ENCODE results near the gene SMG5.
"Not testable (repeated sequence)": the region's sequence is repeated elsewhere in the genome, so short reads cannot be mapped to it uniquely, and the experiment has no call there.

SMG5 gene

GRCh38 chr1:156282479-156283222, at the start of gene SMG5:
SMG5 (minus strand) TSS chr1:156282825; CDS start chr1:156282680, 145 bp downstream.
- H3K36me3 ChIP-seq (ENCODE audit: insufficient read depth, low read length): peaks cover 11% of the 10 kb centered on the region
- no peaks in the 10 kb centered on the region for H3K9me3 ChIP-seq (ENCODE audit: control insufficient read depth, insufficient read depth, low read length)
- H3K9ac ChIP-seq (ENCODE audit: low read depth, low read length): peak within 1 kb of the TSS; percentile 56
- peaks cover 8% of the 10 kb centered on the region; the same call in 1 of the 2 replicates for H3K4me1 ChIP-seq (ENCODE audit: insufficient read depth, low read length)

- H3K36me3 ChIP-seq (ENCODE audit: insufficient read depth, low read length): peaks cover 46% of the 10 kb centered on the region
- not testable (repeated sequence) for H3K9me3 ChIP-seq (ENCODE audit: control insufficient read depth, insufficient read depth, low read length); H3K4me1 ChIP-seq (ENCODE audit: insufficient read depth, low read length)
Observed at GRCh38 chr1:156323179-156323578, 40.6 kb upstream of the SMG5 start.

GRCh38 chr1:156320560-156320959, 37.9 kb upstream of the SMG5 start:
- Histone ChIP-seq H3K9me3 (ENCODE audit: control insufficient read depth, insufficient read depth, low read length) (no peaks in the 10 kb centered on the region), H3K9ac (ENCODE audit: low read depth, low read length) (no peak overlapping the region), H3K36me3 (ENCODE audit: insufficient read depth, low read length) (peaks cover 65% of the 10 kb centered on the region), H3K4me1 (ENCODE audit: insufficient read depth, low read length) (no peaks in the 10 kb centered on the region)

More at GRCh38 chr1:156323179-156323578, 40.6 kb upstream of the SMG5 start:
- not testable (repeated sequence) for H3K9ac ChIP-seq (ENCODE audit: low read depth, low read length)

- H3K4me1 ChIP-seq (ENCODE audit: insufficient read depth, low read length): no peaks in the 10 kb centered on the region
- no peak overlapping the region for H3K9ac ChIP-seq (ENCODE audit: low read depth, low read length)
- peaks cover 62% of the 10 kb centered on the region for H3K36me3 ChIP-seq (ENCODE audit: insufficient read depth, low read length)
- no peaks in the 10 kb centered on the region for H3K9me3 ChIP-seq (ENCODE audit: control insufficient read depth, insufficient read depth, low read length)
Observed at GRCh38 chr1:156319664-156320063, 37.0 kb upstream of the SMG5 start.

GRCh38 chr1:156316909-156317308, 34.3 kb upstream of the SMG5 start:
- Histone ChIP-seq H3K9ac (ENCODE audit: low read depth, low read length) (no peak overlapping the region), H3K9me3 (ENCODE audit: control insufficient read depth, insufficient read depth, low read length) (no peaks in the 10 kb centered on the region), H3K36me3 (ENCODE audit: insufficient read depth, low read length) (peaks cover 68% of the 10 kb centered on the region), H3K4me1 (ENCODE audit: insufficient read depth, low read length) (no peaks in the 10 kb centered on the region)

- Histone ChIP-seq H3K4me1 (ENCODE audit: insufficient read depth, low read length) (no peaks in the 10 kb centered on the region), H3K36me3 (ENCODE audit: insufficient read depth, low read length) (peaks cover 55% of the 10 kb centered on the region), H3K9ac (ENCODE audit: low read depth, low read length) (no peak overlapping the region)
Observed at GRCh38 chr1:156310962-156311361, 28.3 kb upstream of the SMG5 start.

GRCh38 chr1:156308078-156308477, 25.5 kb upstream of the SMG5 start:
- Histone ChIP-seq H3K4me1 (ENCODE audit: insufficient read depth, low read length) (no peaks in the 10 kb centered on the region), H3K9ac (ENCODE audit: low read depth, low read length) (no peak overlapping the region), H3K36me3 (ENCODE audit: insufficient read depth, low read length) (peaks cover 41% of the 10 kb centered on the region), H3K9me3 (ENCODE audit: control insufficient read depth, insufficient read depth, low read length) (no peaks in the 10 kb centered on the region)

More at GRCh38 chr1:156310962-156311361, 28.3 kb upstream of the SMG5 start:
- no peaks in the 10 kb centered on the region for H3K9me3 ChIP-seq (ENCODE audit: control insufficient read depth, insufficient read depth, low read length)

- Histone ChIP-seq H3K36me3 (ENCODE audit: insufficient read depth, low read length) (peaks cover 24% of the 10 kb centered on the region), H3K4me1 (ENCODE audit: insufficient read depth, low read length) (no peaks in the 10 kb centered on the region), H3K9ac (ENCODE audit: low read depth, low read length) (no peak overlapping the region), H3K9me3 (ENCODE audit: control insufficient read depth, insufficient read depth, low read length) (no peaks in the 10 kb centered on the region)
Observed at GRCh38 chr1:156305215-156305614, 22.6 kb upstream of the SMG5 start.

GRCh38 chr1:156303241-156303640, 20.6 kb upstream of the SMG5 start:
- Histone ChIP-seq H3K9ac (ENCODE audit: low read depth, low read length) (no peak overlapping the region), H3K9me3 (ENCODE audit: control insufficient read depth, insufficient read depth, low read length) (no peaks in the 10 kb centered on the region), H3K36me3 (ENCODE audit: insufficient read depth, low read length) (peaks cover 14% of the 10 kb centered on the region), H3K4me1 (ENCODE audit: insufficient read depth, low read length) (no peaks in the 10 kb centered on the region)

- Histone ChIP-seq H3K36me3 (ENCODE audit: insufficient read depth, low read length) (no peaks in the 10 kb centered on the region; the same call in 1 of the 2 replicates), H3K4me1 (ENCODE audit: insufficient read depth, low read length) (0 out of 2 replicates have a peak, but pooled peaks cover 4% of the 10 kb centered on the region), H3K9me3 (ENCODE audit: control insufficient read depth, insufficient read depth, low read length) (no peaks in the 10 kb centered on the region), H3K9ac (ENCODE audit: low read depth, low read length) (no peak within 1 kb of the TSS)
Observed at GRCh38 chr1:156298852-156299357, 16.3 kb upstream of the SMG5 start, which contains the start of gene VHLL. VHLL (minus strand) TSS chr1:156299307; CDS start chr1:156299189, 118 bp downstream.

- Histone ChIP-seq H3K4me1 (ENCODE audit: insufficient read depth, low read length) (0 out of 2 replicates have a peak, but pooled peaks cover 4% of the 10 kb centered on the region), H3K36me3 (ENCODE audit: insufficient read depth, low read length) (no peaks in the 10 kb centered on the region; the same call in 1 of the 2 replicates), H3K9ac (ENCODE audit: low read depth, low read length) (peak within 1 kb of the TSS; percentile 95), H3K9me3 (ENCODE audit: control insufficient read depth, insufficient read depth, low read length) (no peaks in the 10 kb centered on the region)
Observed at GRCh38 chr1:156295391-156295947, 12.8 kb upstream of the SMG5 start, which contains the start of gene GLMP. GLMP (minus strand) TSS chr1:156295679; CDS start chr1:156295645, 34 bp downstream.

- H3K9me3 ChIP-seq (ENCODE audit: control insufficient read depth, insufficient read depth, low read length): no peaks in the 10 kb centered on the region
- H3K9ac ChIP-seq (ENCODE audit: low read depth, low read length): no peak overlapping the region
- 0 out of 2 replicates have a peak, but pooled peaks cover 4% of the 10 kb centered on the region for H3K4me1 ChIP-seq (ENCODE audit: insufficient read depth, low read length)
- H3K36me3 ChIP-seq (ENCODE audit: insufficient read depth, low read length): no peaks in the 10 kb centered on the region; the same call in 1 of the 2 replicates
Observed at GRCh38 chr1:156293895-156294294, 11.3 kb upstream of the SMG5 start.

GRCh38 chr1:156293098-156293434, 10.4 kb upstream of the SMG5 start:
- H3K9ac ChIP-seq (ENCODE audit: low read depth, low read length): no peak overlapping the region
- no peaks in the 10 kb centered on the region; the same call in 1 of the 2 replicates for H3K36me3 ChIP-seq (ENCODE audit: insufficient read depth, low read length)
- no peaks in the 10 kb centered on the region for H3K9me3 ChIP-seq (ENCODE audit: control insufficient read depth, insufficient read depth, low read length)
- H3K4me1 ChIP-seq (ENCODE audit: insufficient read depth, low read length): 0 out of 2 replicates have a peak, but pooled peaks cover 4% of the 10 kb centered on the region

GRCh38 chr1:156291226-156292061, 8.8 kb upstream of the SMG5 start:
- Histone ChIP-seq H3K9ac (ENCODE audit: low read depth, low read length) (peak overlapping the region; percentile 63), H3K4me1 (ENCODE audit: insufficient read depth, low read length) (0 out of 2 replicates have a peak, but pooled peaks cover 4% of the 10 kb centered on the region), H3K36me3 (ENCODE audit: insufficient read depth, low read length) (no peaks in the 10 kb centered on the region; the same call in 1 of the 2 replicates), H3K9me3 (ENCODE audit: control insufficient read depth, insufficient read depth, low read length) (no peaks in the 10 kb centered on the region)

Data from ES-I3 (cell line).